ENCODE data around the gene HS1BP3. TPM values are rescaled to one million over a fixed set of nuclear protein-coding genes. Genes with fewer than 3 reads are reported as not detected.
A peak's percentile ranks its signal among the peaks of the same experiment; 100 is the strongest.

HS1BP3 gene
- total RNA-seq, 4 donors from 2014 or later = 33.1 to 63.0 (median 41.0) TPM

GRCh38 chr2:20669562-20670314 is 18.8 kb upstream of the HS1BP3 start:
- Histone ChIP-seq H3K36me3 (no peaks in the 10 kb centered on the region), H3K4me1 (peaks cover 0 to 34% (median 11%) of the 10 kb centered on the region in 4 donors), H3K27me3 (peaks cover 4 to 62% of the 10 kb centered on the region in 2 donors), H3K4me3 (no peak overlapping the region), H3K9me3 (no peaks in the 10 kb centered on the region), H3K27ac (no peak overlapping the region)
- peak in 1 of 3 donors; percentile 46 for DNase-seq
- TF ChIP-seq POLR2A (IDR thresholded peaks at IDR 0.05) = no peak
- no peak for TF ChIP-seq CTCF (IDR thresholded peaks at IDR 0.05)

GRCh38 chr2:20668871-20669475 is 18.1 kb upstream of the HS1BP3 start:
- no peak for DNase-seq
- H3K4me3 ChIP-seq = no peak overlapping the region
- H3K4me1 ChIP-seq = peaks cover 0 to 34% (median 11%) of the 10 kb centered on the region in 4 donors
- no peaks in the 10 kb centered on the region for H3K9me3 ChIP-seq
- TF ChIP-seq POLR2A (IDR thresholded peaks at IDR 0.05) (no peak), CTCF (IDR thresholded peaks at IDR 0.05) (no peak)
- no peaks in the 10 kb centered on the region for H3K36me3 ChIP-seq
- H3K27ac ChIP-seq = no peak overlapping the region
- H3K27me3 ChIP-seq = peaks cover 4 to 66% of the 10 kb centered on the region in 2 donors

- Histone ChIP-seq H3K4me1 (peaks cover 0 to 34% (median 11%) of the 10 kb centered on the region in 4 donors), H3K27ac (no peak overlapping the region), H3K4me3 (no peak overlapping the region), H3K9me3 (no peaks in the 10 kb centered on the region), H3K36me3 (no peaks in the 10 kb centered on the region), H3K27me3 (peaks cover 4 to 66% of the 10 kb centered on the region in 2 donors)
- TF ChIP-seq CTCF (IDR thresholded peaks at IDR 0.05) (no peak), POLR2A (IDR thresholded peaks at IDR 0.05) (no peak)
- DNase-seq = no peak
Observed at GRCh38 chr2:20668451-20668850, 17.6 kb upstream of the HS1BP3 start.

GRCh38 chr2:20667531-20668401 is 16.9 kb upstream of the HS1BP3 start:
- H3K9me3 ChIP-seq = no peaks in the 10 kb centered on the region
- H3K4me3 ChIP-seq = peak overlapping the region; percentile 31 to 56 (median 48)
- H3K36me3 ChIP-seq = no peaks in the 10 kb centered on the region
- peak in 1 of 3 donors; percentile 47 for DNase-seq
- peaks cover 0 to 34% (median 11%) of the 10 kb centered on the region in 4 donors for H3K4me1 ChIP-seq
- H3K27ac ChIP-seq = peak overlapping the region in 1 of 4 donors; percentile 36
- no peak for TF ChIP-seq CTCF (IDR thresholded peaks at IDR 0.05)
- no peak for TF ChIP-seq POLR2A (IDR thresholded peaks at IDR 0.05)
- peaks cover 4 to 65% of the 10 kb centered on the region in 2 donors for H3K27me3 ChIP-seq

- H3K27ac ChIP-seq = peak overlapping the region in 2 of 4 donors; percentile 46 to 57
Observed at GRCh38 chr2:20667151-20667530, 16.2 kb upstream of the HS1BP3 start.

More at GRCh38 chr2:20667151-20667530, 16.2 kb upstream of the HS1BP3 start:
- H3K4me1 ChIP-seq = peaks cover 0 to 34% (median 11%) of the 10 kb centered on the region in 4 donors
- TF ChIP-seq CTCF (IDR thresholded peaks at IDR 0.05) (no peak), POLR2A (IDR thresholded peaks at IDR 0.05) (no peak)
- no peak for DNase-seq
- H3K9me3 ChIP-seq = no peaks in the 10 kb centered on the region
- H3K27me3 ChIP-seq = peaks cover 4 to 65% of the 10 kb centered on the region in 2 donors
- peak overlapping the region; percentile 43 to 56 (median 52) for H3K4me3 ChIP-seq
- H3K36me3 ChIP-seq = no peaks in the 10 kb centered on the region
